ENCODE results near the gene PRXL2C.
"Not testable (repeated sequence)": the region's sequence is repeated elsewhere in the genome, so short reads cannot be mapped to it uniquely, and the experiment has no call there.

The PRXL2C gene

DNA sequence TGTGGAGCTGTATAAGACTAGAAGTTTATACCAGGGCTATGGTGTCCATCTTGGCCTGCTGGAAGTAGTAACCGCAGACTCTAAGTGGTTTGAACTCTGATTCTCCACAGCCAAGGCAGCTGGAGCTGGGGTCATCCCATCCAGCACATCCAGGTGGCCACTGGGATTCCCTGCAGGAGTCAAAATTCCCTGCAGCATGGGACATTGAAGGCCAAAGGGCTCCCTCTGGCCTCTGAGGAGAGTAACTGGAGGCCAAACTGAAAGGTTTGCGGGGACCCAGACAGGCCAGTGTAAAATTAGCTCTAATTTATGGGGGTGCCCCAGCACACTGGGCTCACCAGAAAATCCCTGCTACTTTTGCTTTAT, 12.2 kb upstream of the PRXL2C start:
- Histone ChIP-seq H3K56ac (ENCODE audit: low read length) (no peak overlapping the region), H3K23ac (ENCODE audit: low read length) (no peak overlapping the region), H3K4me3 (ENCODE audit: low read length) (no peak overlapping the region), H2BK5ac (ENCODE audit: low read length) (no peak overlapping the region), H3K4ac (ENCODE audit: low read depth, low read length) (no peak overlapping the region), H3K9ac (ENCODE audit: low read length) (no peak overlapping the region), H3K27me3 (ENCODE audit: insufficient read depth, low read length, poor library complexity) (no peaks in the 10 kb centered on the region), H3K4me2 (ENCODE audit: low read length) (no peak overlapping the region), H2BK15ac (replicated peaks; ENCODE audit: low read depth) (no peak overlapping the region), H4K8ac (ENCODE audit: low read depth, low read length) (no peak overlapping the region), H3K27ac (ENCODE audit: low read depth, low read length) (no peak overlapping the region), H2BK120ac (ENCODE audit: low read depth, low read length) (no peak overlapping the region), H3K18ac (ENCODE audit: low read length) (no peak overlapping the region), H4K5ac (ENCODE audit: low read length) (no peak overlapping the region), H3K4me1 (ENCODE audit: control insufficient read depth, low read depth, low read length) (no peaks in the 10 kb centered on the region), H3K36me3 (ENCODE audit: control insufficient read depth, insufficient read depth, low read length) (no peaks in the 10 kb centered on the region), H2AK5ac (ENCODE audit: low read length) (no peak overlapping the region), H3K79me2 (ENCODE audit: control insufficient read depth, insufficient read depth, low read length) (no peaks in the 10 kb centered on the region), H3K79me1 (ENCODE audit: low read length) (no peaks in the 10 kb centered on the region)
- WGBS (ENCODE audit: extremely low coverage, insufficient coverage, low lambda C conversion rate) = no CpG with 5 or more reads among the region's 2 CpGs
- DNase-seq = peak; percentile 64

GRCh38 chr9:96666653-96667362, 11.7 kb upstream of the PRXL2C start:
- H4K5ac ChIP-seq (ENCODE audit: low read length); H3K27me3 ChIP-seq (ENCODE audit: insufficient read depth, low read length, poor library complexity); H2BK15ac ChIP-seq (replicated peaks; ENCODE audit: low read depth); H4K8ac ChIP-seq (ENCODE audit: low read depth, low read length); H3K36me3 ChIP-seq (ENCODE audit: control insufficient read depth, insufficient read depth, low read length); H3K4me2 ChIP-seq (ENCODE audit: low read length); H2AK5ac ChIP-seq (ENCODE audit: low read length); H3K23ac ChIP-seq (ENCODE audit: low read length); H3K27ac ChIP-seq (ENCODE audit: low read depth, low read length); H3K4me3 ChIP-seq (ENCODE audit: low read length); H3K56ac ChIP-seq (ENCODE audit: low read length); H3K4me1 ChIP-seq (ENCODE audit: control insufficient read depth, low read depth, low read length); H3K4ac ChIP-seq (ENCODE audit: low read depth, low read length); H3K79me2 ChIP-seq (ENCODE audit: control insufficient read depth, insufficient read depth, low read length); H2BK120ac ChIP-seq (ENCODE audit: low read depth, low read length); H3K18ac ChIP-seq (ENCODE audit: low read length); H3K79me1 ChIP-seq (ENCODE audit: low read length); H3K9ac ChIP-seq (ENCODE audit: low read length); H2BK5ac ChIP-seq (ENCODE audit: low read length): not testable (repeated sequence)
- peak; percentile 87 for DNase-seq
- WGBS (ENCODE audit: extremely low coverage, insufficient coverage, low lambda C conversion rate) = no CpG with 5 or more reads among the region's 15 CpGs

- Histone ChIP-seq H4K5ac (ENCODE audit: low read length) (no peak overlapping the region), H3K23ac (ENCODE audit: low read length) (no peak overlapping the region), H3K4me1 (ENCODE audit: control insufficient read depth, low read depth, low read length) (no peaks in the 10 kb centered on the region), H4K8ac (ENCODE audit: low read depth, low read length) (no peak overlapping the region), H3K4ac (ENCODE audit: low read depth, low read length) (no peak overlapping the region), H3K4me3 (ENCODE audit: low read length) (no peak overlapping the region), H3K36me3 (ENCODE audit: control insufficient read depth, insufficient read depth, low read length) (no peaks in the 10 kb centered on the region), H2BK120ac (ENCODE audit: low read depth, low read length) (no peak overlapping the region), H2BK15ac (replicated peaks; ENCODE audit: low read depth) (no peak overlapping the region), H3K27ac (ENCODE audit: low read depth, low read length) (no peak overlapping the region), H3K56ac (ENCODE audit: low read length) (no peak overlapping the region), H3K4me2 (ENCODE audit: low read length) (no peak overlapping the region), H2BK5ac (ENCODE audit: low read length) (no peak overlapping the region), H3K27me3 (ENCODE audit: insufficient read depth, low read length, poor library complexity) (no peaks in the 10 kb centered on the region), H3K79me1 (ENCODE audit: low read length) (no peaks in the 10 kb centered on the region), H3K18ac (ENCODE audit: low read length) (no peak overlapping the region), H3K79me2 (ENCODE audit: control insufficient read depth, insufficient read depth, low read length) (no peaks in the 10 kb centered on the region), H2AK5ac (ENCODE audit: low read length) (no peak overlapping the region), H3K9ac (ENCODE audit: low read length) (no peak overlapping the region)
- WGBS (ENCODE audit: extremely low coverage, insufficient coverage, low lambda C conversion rate) = no CpG with 5 or more reads among the region's 6 CpGs
- DNase-seq = no peak
Observed at GRCh38 chr9:96665789-96666188, 10.7 kb upstream of the PRXL2C start.

GRCh38 chr9:96663506-96664120, 8.5 kb upstream of the PRXL2C start:
- no peak overlapping the region for H2BK120ac ChIP-seq (ENCODE audit: low read depth, low read length)
- no peak overlapping the region for H3K4me3 ChIP-seq (ENCODE audit: low read length)
- no peak overlapping the region for H3K23ac ChIP-seq (ENCODE audit: low read length)
- H3K36me3 ChIP-seq (ENCODE audit: control insufficient read depth, insufficient read depth, low read length) = no peaks in the 10 kb centered on the region
- H3K9ac ChIP-seq (ENCODE audit: low read length) = no peak overlapping the region
- H3K4me1 ChIP-seq (ENCODE audit: control insufficient read depth, low read depth, low read length) = no peaks in the 10 kb centered on the region
- H2BK5ac ChIP-seq (ENCODE audit: low read length) = no peak overlapping the region
- WGBS (ENCODE audit: extremely low coverage, insufficient coverage, low lambda C conversion rate) = no CpG with 5 or more reads among the region's 20 CpGs
- no peaks in the 10 kb centered on the region for H3K79me1 ChIP-seq (ENCODE audit: low read length)
- no peaks in the 10 kb centered on the region for H3K27me3 ChIP-seq (ENCODE audit: insufficient read depth, low read length, poor library complexity)
- H2BK15ac ChIP-seq (replicated peaks; ENCODE audit: low read depth) = no peak overlapping the region
- no peak for DNase-seq
- H3K56ac ChIP-seq (ENCODE audit: low read length) = no peak overlapping the region
- H3K18ac ChIP-seq (ENCODE audit: low read length) = no peak overlapping the region
- H3K79me2 ChIP-seq (ENCODE audit: control insufficient read depth, insufficient read depth, low read length) = no peaks in the 10 kb centered on the region
- H4K5ac ChIP-seq (ENCODE audit: low read length) = no peak overlapping the region
- no peak overlapping the region for H3K27ac ChIP-seq (ENCODE audit: low read depth, low read length)
- H2AK5ac ChIP-seq (ENCODE audit: low read length) = no peak overlapping the region
- no peak overlapping the region for H3K4ac ChIP-seq (ENCODE audit: low read depth, low read length)
- H3K4me2 ChIP-seq (ENCODE audit: low read length) = no peak overlapping the region
- H4K8ac ChIP-seq (ENCODE audit: low read depth, low read length) = no peak overlapping the region

DNA sequence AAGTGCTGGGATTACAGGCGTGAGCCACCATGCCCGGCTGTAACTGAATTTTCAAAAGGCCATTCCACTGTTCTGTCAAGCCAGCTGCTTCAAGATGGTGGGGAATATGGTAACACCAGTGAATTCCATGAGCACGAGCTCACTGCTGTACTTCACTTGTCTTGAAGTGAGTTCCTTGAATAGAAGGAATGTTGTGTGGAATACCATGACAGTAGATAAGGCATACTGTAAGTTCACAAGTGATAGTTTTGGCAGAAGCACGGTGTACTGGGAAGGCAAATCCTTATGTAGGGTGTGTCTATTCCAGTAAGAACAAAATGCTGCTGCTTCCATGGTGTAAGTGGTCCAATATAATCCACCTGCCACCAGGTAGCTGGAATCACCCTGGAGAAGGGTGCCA, 6.6 kb upstream of the PRXL2C start:
- DNase-seq = peak; percentile 93

More for the DNA sequence above, 6.6 kb upstream of the PRXL2C start:
- no peak overlapping the region for H4K8ac ChIP-seq (ENCODE audit: low read depth, low read length)
- H4K5ac ChIP-seq (ENCODE audit: low read length) = no peak overlapping the region
- H3K27me3 ChIP-seq (ENCODE audit: insufficient read depth, low read length, poor library complexity) = no peaks in the 10 kb centered on the region
- no peak overlapping the region for H3K56ac ChIP-seq (ENCODE audit: low read length)
- no peaks in the 10 kb centered on the region for H3K79me1 ChIP-seq (ENCODE audit: low read length)
- H3K4me3 ChIP-seq (ENCODE audit: low read length) = no peak overlapping the region
- no peak overlapping the region for H2BK120ac ChIP-seq (ENCODE audit: low read depth, low read length)
- H2BK15ac ChIP-seq (replicated peaks; ENCODE audit: low read depth) = no peak overlapping the region
- no peaks in the 10 kb centered on the region for H3K4me1 ChIP-seq (ENCODE audit: control insufficient read depth, low read depth, low read length)
- H2BK5ac ChIP-seq (ENCODE audit: low read length) = no peak overlapping the region
- WGBS (ENCODE audit: extremely low coverage, insufficient coverage, low lambda C conversion rate) = no CpG with 5 or more reads among the region's 4 CpGs
- no peak overlapping the region for H3K18ac ChIP-seq (ENCODE audit: low read length)
- no peaks in the 10 kb centered on the region for H3K79me2 ChIP-seq (ENCODE audit: control insufficient read depth, insufficient read depth, low read length)
- no peak overlapping the region for H3K27ac ChIP-seq (ENCODE audit: low read depth, low read length)
- H3K9ac ChIP-seq (ENCODE audit: low read length) = no peak overlapping the region
- H3K23ac ChIP-seq (ENCODE audit: low read length) = no peak overlapping the region
- H2AK5ac ChIP-seq (ENCODE audit: low read length) = no peak overlapping the region
- H3K4ac ChIP-seq (ENCODE audit: low read depth, low read length) = no peak overlapping the region
- H3K4me2 ChIP-seq (ENCODE audit: low read length) = no peak overlapping the region
- H3K36me3 ChIP-seq (ENCODE audit: control insufficient read depth, insufficient read depth, low read length) = no peaks in the 10 kb centered on the region
